HUDEP-2 (cell line): ENCODE data around the gene MPPED1.

Experiments used
- DNase-seq, 76 experiments: peaks; one replicate each; lab custom pipeline; 2025; ENCODE audit not compliant: unreplicated experiment in 76 of 76; lab: John Stamatoyannopoulos, UW

Gene MPPED1

GRCh38 chr22:43514476-43515157, 102.8 kb downstream of the MPPED1 start:
- DNase-seq = no peak

- DNase-seq = no peak
Measured at GRCh38 chr22:43515411-43515810, 103.6 kb downstream of the MPPED1 start.

GRCh38 chr22:43515902-43516301, 104.1 kb downstream of the MPPED1 start:
- peak in 1 of 76 experiments; percentile 1 for DNase-seq

GRCh38 chr22:43516386-43516785, 104.6 kb downstream of the MPPED1 start:
- no peak for DNase-seq

- DNase-seq = no peak
Measured at GRCh38 chr22:43516996-43517635, 105.3 kb downstream of the MPPED1 start.

- no peak for DNase-seq
Measured at GRCh38 chr22:43520632-43521039, 108.8 kb downstream of the MPPED1 start.

GRCh38 chr22:43521716-43522115, 109.9 kb downstream of the MPPED1 start:
- DNase-seq = no peak

- no peak for DNase-seq
Measured at GRCh38 chr22:43526117-43526655, 114.4 kb downstream of the MPPED1 start.

- DNase-seq = no peak
Measured at GRCh38 chr22:43526946-43527345, 115.1 kb downstream of the MPPED1 start.

GRCh38 chr22:43528601-43529360, 117.0 kb downstream of the MPPED1 start:
- DNase-seq = no peak

GRCh38 chr22:43529461-43529860, 117.6 kb downstream of the MPPED1 start:
- no peak for DNase-seq

- DNase-seq = no peak
Measured at GRCh38 chr22:43529934-43530333, 118.1 kb downstream of the MPPED1 start.

GRCh38 chr22:43530349-43531201, 118.8 kb downstream of the MPPED1 start:
- no peak for DNase-seq

GRCh38 chr22:43531651-43532050, 119.8 kb downstream of the MPPED1 start:
- DNase-seq = no peak

GRCh38 chr22:43532301-43533155, 120.7 kb downstream of the MPPED1 start:
- DNase-seq = no peak

- no peak for DNase-seq
Measured at GRCh38 chr22:43533156-43533530, 121.3 kb downstream of the MPPED1 start.

GRCh38 chr22:43533656-43534428, 122.0 kb downstream of the MPPED1 start:
- no peak for DNase-seq

- DNase-seq = no peak
Measured at GRCh38 chr22:43534916-43535315, 123.1 kb downstream of the MPPED1 start.

- DNase-seq = no peak
Measured at GRCh38 chr22:43535336-43535735, 123.5 kb downstream of the MPPED1 start.
